Measurements from ENCODE around the gene LRRC37A3. TPM values are rescaled to one million over a fixed set of nuclear protein-coding genes. Genes with fewer than 3 reads are reported as not detected.

LRRC37A3 gene
- total RNA-seq = 2.5 and 10.7 TPM in 2 replicates

GRCh38 chr17:64919289-64920025 lies at the start of gene LRRC37A3:
Gene LRRC37A3, minus strand, starts transcription at chr17:64919478. Its CDS starts 22,221 bp downstream, at chr17:64897257.

Other genes starting within 250 kb of the LRRC37A3 start
- gene GNA13, start 137.3 kb upstream of the LRRC37A3 start, total RNA-seq = 49.8 and 52.7 TPM in 2 replicates
- gene RGS9, start 217.9 kb upstream of the LRRC37A3 start, total RNA-seq = 0.19 and 0.56 TPM in 2 replicates

Measured in regular cardiac myocyte (primary cell).